ENCODE results near the gene PAK2. TPM values are rescaled to one million over a fixed set of nuclear protein-coding genes. Genes with fewer than 3 reads are reported as not detected.

Gene PAK2
- total and polyA plus RNA-seq, 2 of the 4 experiments (the other 2 are of a cell fraction), result 31.8 to 36.0 TPM

GRCh38 chr3:196700801-196701200, 38.9 kb upstream of the PAK2 start:
- intact Hi-C loops (cut with micrococcal nuclease) (no loop called here), in situ Hi-C loops (cut with MboI; ENCODE audit: low sequenced_read_pairs) (no loop called here), dilution Hi-C loops (cut with HindIII; ENCODE audit: low sequenced_read_pairs, unreplicated experiment) (no loop called here)
- no TSS peak for BruUV-seq (replicated peaks)
- no peak overlapping the region for H3K14ac ChIP-seq (replicated peaks; ENCODE audit: low read depth, low read length)
- no peak overlapping the region for H2BK15ac ChIP-seq (ENCODE audit: low read depth, low read length)
- DNase-seq (no peak), ATAC-seq (ENCODE audit: low read depth) (no peak)
- H3K27me3 ChIP-seq (ENCODE audit: control insufficient read depth, insufficient read depth, low read length), result no peaks in the 10 kb centered on the region
- no peak overlapping the region for H3K4me3 ChIP-seq (ENCODE audit: insufficient read depth, low read depth, low read length)
- H3K56ac ChIP-seq (ENCODE audit: extremely low read depth, insufficient read depth, low read length), result no peak overlapping the region
- no peak overlapping the region for H2AK9ac ChIP-seq (replicated peaks; ENCODE audit: low read depth, low read length, poor library complexity)
- ChIA-PET CTCF (no interaction called here), POLR2A (ENCODE audit: unreplicated experiment) (no interaction called here)
- no peak overlapping the region for H4K5ac ChIP-seq (ENCODE audit: low read depth, low read length)
- 43% methylated on average over 2 of the region's 4 CpGs; no CpG with 5 or more reads in 1 of the 2 experiments for WGBS, 2 experiments (ENCODE audit: extremely low coverage in 2 of 2, insufficient read length in 1 of 2)
- no peak overlapping the region for H2AFZ ChIP-seq (replicated peaks; ENCODE audit: low read length, poor library complexity)
- H4K8ac ChIP-seq (ENCODE audit: low read depth in 2 of 2, low read length in 2 of 2), result no peak overlapping the region
- no peaks in the 10 kb centered on the region for H3K4me1 ChIP-seq (ENCODE audit: control insufficient read depth, insufficient read depth, low read length)
- no peaks in the 10 kb centered on the region for H4K20me1 ChIP-seq (ENCODE audit: insufficient read depth, low read length)
- no peak overlapping the region for H3K4ac ChIP-seq (ENCODE audit: low read depth, low read length)
- H4K91ac ChIP-seq (ENCODE audit: insufficient read depth, low read depth, low read length), result no peak overlapping the region
- no peaks in the 10 kb centered on the region for H3K79me1 ChIP-seq (ENCODE audit: low read depth in 1 of 2, low read length in 2 of 2)
- H3K9ac ChIP-seq (ENCODE audit: low read depth, low read length), result no peak overlapping the region
- no peaks in the 10 kb centered on the region for H3K9me3 ChIP-seq (ENCODE audit: control insufficient read depth, insufficient read depth, low read length)
- TF ChIP-seq SMC3 (IDR thresholded peaks at IDR 0.05; ENCODE audit: low read depth, low read length) (no peak), POLR2A (IDR thresholded peaks at IDR 0.05; ENCODE audit: low read depth, low read length) (no peak)
- TF ChIP-seq, protein P1, sequence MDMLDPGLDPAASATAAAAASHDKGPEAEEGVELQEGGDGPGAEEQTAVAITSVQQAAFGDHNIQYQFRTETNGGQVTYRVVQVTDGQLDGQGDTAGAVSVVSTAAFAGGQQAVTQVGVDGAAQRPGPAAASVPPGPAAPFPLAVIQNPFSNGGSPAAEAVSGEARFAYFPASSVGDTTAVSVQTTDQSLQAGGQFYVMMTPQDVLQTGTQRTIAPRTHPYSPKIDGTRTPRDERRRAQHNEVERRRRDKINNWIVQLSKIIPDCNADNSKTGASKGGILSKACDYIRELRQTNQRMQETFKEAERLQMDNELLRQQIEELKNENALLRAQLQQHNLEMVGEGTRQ (IDR thresholded peaks at IDR 0.05; ENCODE audit: low read depth, low read length), result no peak
- H2AK5ac ChIP-seq (ENCODE audit: low read depth, low read length), result no peak overlapping the region
- H2BK20ac ChIP-seq (ENCODE audit: low read depth, low read length), result no peak overlapping the region
- H2BK120ac ChIP-seq (ENCODE audit: low read depth, low read length), result no peak overlapping the region
- H3K23ac ChIP-seq (ENCODE audit: low read depth, low read length), result no peak overlapping the region
- H3K27ac ChIP-seq (ENCODE audit: insufficient read depth, low read length), result no peak overlapping the region
- no peak overlapping the region for H2BK5ac ChIP-seq (ENCODE audit: low read depth, low read length, poor library complexity, severe bottlenecking)
- H3K9me1 ChIP-seq (ENCODE audit: insufficient read depth, low read length), result no peaks in the 10 kb centered on the region
- H3K18ac ChIP-seq (ENCODE audit: low read depth, low read length), result no peak overlapping the region
- no peaks in the 10 kb centered on the region for H3K36me3 ChIP-seq (ENCODE audit: control insufficient read depth, insufficient read depth, low read length)
- no peak overlapping the region for H3K4me2 ChIP-seq (ENCODE audit: low read depth, low read length)
